GM21529 (cell line): ENCODE data around the gene DAPP1.
"Not testable (repeated sequence)": the region's sequence is repeated elsewhere in the genome, so short reads cannot be mapped to it uniquely, and the experiment has no call there.

Source experiments
- ATAC-seq: cut with Tn5 transposase; IDR thresholded peaks from one replicate; pipeline ENCODE4 v1.9.1; 2021; ENCODE audit not compliant: unreplicated experiment

Gene DAPP1

GRCh38 chr4:99816545-99817308 is at the start of gene DAPP1:
TSS of gene DAPP1 (plus strand) at chr4:99816827. CDS start at chr4:99816914, 87 bp downstream.
- ATAC-seq = peak; percentile 93

- not testable (repeated sequence) for ATAC-seq
These were observed 45.8 kb upstream of the DAPP1 start for GRCh38 chr4:99770842-99771241.

- no peak for ATAC-seq
These were observed 32.7 kb upstream of the DAPP1 start for GRCh38 chr4:99783940-99784339.

GRCh38 chr4:99784842-99785241 is 31.8 kb upstream of the DAPP1 start:
- ATAC-seq = no peak

- no peak for ATAC-seq
These were observed 25.6 kb upstream of the DAPP1 start for GRCh38 chr4:99790796-99791617.

- ATAC-seq = no peak
These were observed 16.2 kb upstream of the DAPP1 start for GRCh38 chr4:99800332-99801004.

GRCh38 chr4:99801005-99801699 is 15.5 kb upstream of the DAPP1 start:
- no peak for ATAC-seq

GRCh38 chr4:99803566-99804101 is 13.0 kb upstream of the DAPP1 start:
- no peak for ATAC-seq

GRCh38 chr4:99806545-99806944 is 10.1 kb upstream of the DAPP1 start:
- no peak for ATAC-seq

GRCh38 chr4:99807666-99808065 is 9.0 kb upstream of the DAPP1 start:
- ATAC-seq = no peak

GRCh38 chr4:99808260-99808857 is 8.3 kb upstream of the DAPP1 start:
- peak; percentile 86 for ATAC-seq

GRCh38 chr4:99809326-99809725 is 7.3 kb upstream of the DAPP1 start:
- no peak for ATAC-seq

- no peak for ATAC-seq
These were observed 6.1 kb upstream of the DAPP1 start for GRCh38 chr4:99810536-99810935.

- no peak for ATAC-seq
These were observed 5.5 kb upstream of the DAPP1 start for GRCh38 chr4:99811117-99811516.

GRCh38 chr4:99811850-99812249 is 4.8 kb upstream of the DAPP1 start:
- no peak for ATAC-seq

GRCh38 chr4:99815597-99816011 is 1.0 kb upstream of the DAPP1 start:
- ATAC-seq = no peak

- ATAC-seq = peak; percentile 21
These were observed 773 bp downstream of the DAPP1 start for GRCh38 chr4:99817309-99817890.

GRCh38 chr4:99818661-99819060 is 2.0 kb downstream of the DAPP1 start:
- no peak for ATAC-seq

- ATAC-seq = peak; percentile 80
These were observed 5.4 kb downstream of the DAPP1 start for GRCh38 chr4:99821918-99822503.

- ATAC-seq = no peak
These were observed 6.1 kb downstream of the DAPP1 start for GRCh38 chr4:99822734-99823133.
